Uterine smooth muscle cell (primary cell): ENCODE measurements around the gene LONP1. TPM values are rescaled to one million over a fixed set of nuclear protein-coding genes. Genes with fewer than 3 reads are reported as not detected.

ENCODE experiments used
- total RNA-seq: library from RNA; depleted of rRNA; stranded (reverse); fragments of >200 nt; gene quantifications from 2 replicates; pipeline ENCODE4 v1.2.3, GENCODE V29; 2014

LONP1 gene, protein sequence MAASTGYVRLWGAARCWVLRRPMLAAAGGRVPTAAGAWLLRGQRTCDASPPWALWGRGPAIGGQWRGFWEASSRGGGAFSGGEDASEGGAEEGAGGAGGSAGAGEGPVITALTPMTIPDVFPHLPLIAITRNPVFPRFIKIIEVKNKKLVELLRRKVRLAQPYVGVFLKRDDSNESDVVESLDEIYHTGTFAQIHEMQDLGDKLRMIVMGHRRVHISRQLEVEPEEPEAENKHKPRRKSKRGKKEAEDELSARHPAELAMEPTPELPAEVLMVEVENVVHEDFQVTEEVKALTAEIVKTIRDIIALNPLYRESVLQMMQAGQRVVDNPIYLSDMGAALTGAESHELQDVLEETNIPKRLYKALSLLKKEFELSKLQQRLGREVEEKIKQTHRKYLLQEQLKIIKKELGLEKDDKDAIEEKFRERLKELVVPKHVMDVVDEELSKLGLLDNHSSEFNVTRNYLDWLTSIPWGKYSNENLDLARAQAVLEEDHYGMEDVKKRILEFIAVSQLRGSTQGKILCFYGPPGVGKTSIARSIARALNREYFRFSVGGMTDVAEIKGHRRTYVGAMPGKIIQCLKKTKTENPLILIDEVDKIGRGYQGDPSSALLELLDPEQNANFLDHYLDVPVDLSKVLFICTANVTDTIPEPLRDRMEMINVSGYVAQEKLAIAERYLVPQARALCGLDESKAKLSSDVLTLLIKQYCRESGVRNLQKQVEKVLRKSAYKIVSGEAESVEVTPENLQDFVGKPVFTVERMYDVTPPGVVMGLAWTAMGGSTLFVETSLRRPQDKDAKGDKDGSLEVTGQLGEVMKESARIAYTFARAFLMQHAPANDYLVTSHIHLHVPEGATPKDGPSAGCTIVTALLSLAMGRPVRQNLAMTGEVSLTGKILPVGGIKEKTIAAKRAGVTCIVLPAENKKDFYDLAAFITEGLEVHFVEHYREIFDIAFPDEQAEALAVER
- 212 and 293 TPM in 2 replicates for total RNA-seq

DNA sequence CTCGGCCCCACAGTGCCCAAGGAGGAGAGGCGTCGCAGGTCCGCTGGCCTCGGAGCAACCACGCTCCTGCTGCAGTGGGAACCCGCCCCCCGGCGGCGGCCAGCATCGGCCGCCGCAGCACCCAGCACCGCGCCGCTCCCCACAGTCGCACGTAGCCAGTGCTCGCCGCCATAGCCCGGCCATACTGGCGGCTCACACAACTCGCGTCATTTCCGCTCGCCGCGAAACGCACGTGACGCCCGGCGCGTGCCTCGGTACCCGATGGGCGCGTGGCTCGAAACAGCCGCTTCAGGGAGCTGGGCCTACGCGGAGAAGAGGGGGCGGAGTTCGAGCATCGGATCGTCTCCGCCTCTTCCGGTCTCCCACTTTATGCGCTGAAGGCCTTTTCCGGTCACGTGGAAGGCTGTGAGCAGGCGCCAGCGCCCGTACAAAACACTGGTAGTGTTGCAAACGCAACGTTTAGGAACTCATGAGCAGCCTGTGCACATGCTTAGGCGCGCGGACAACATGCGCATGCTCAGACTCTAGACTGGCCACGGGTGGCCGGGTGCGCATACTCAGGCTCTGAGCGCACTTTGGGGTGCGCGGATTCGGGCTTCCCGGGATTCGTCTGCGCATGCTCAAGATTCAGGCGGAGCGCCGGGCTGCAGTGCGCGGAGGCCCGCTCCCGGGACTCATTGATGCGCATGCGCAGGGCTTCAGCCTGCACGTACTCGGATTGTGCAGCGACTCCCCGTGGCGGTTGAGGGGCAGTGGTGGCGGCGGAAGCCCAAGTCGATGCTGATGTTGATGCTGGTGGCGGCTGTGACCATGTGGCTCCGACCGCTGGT is at the start of gene LONP1, which contains the start of gene CATSPERD:
Gene LONP1 (minus strand): TSS at position 186 of the 830 bp plus-strand sequence. CDS start 14 bp downstream, at position 172.
Gene CATSPERD (plus strand): TSS at position 677 of the 830 bp plus-strand sequence. CDS start 101 bp downstream, at position 778.

DNA sequence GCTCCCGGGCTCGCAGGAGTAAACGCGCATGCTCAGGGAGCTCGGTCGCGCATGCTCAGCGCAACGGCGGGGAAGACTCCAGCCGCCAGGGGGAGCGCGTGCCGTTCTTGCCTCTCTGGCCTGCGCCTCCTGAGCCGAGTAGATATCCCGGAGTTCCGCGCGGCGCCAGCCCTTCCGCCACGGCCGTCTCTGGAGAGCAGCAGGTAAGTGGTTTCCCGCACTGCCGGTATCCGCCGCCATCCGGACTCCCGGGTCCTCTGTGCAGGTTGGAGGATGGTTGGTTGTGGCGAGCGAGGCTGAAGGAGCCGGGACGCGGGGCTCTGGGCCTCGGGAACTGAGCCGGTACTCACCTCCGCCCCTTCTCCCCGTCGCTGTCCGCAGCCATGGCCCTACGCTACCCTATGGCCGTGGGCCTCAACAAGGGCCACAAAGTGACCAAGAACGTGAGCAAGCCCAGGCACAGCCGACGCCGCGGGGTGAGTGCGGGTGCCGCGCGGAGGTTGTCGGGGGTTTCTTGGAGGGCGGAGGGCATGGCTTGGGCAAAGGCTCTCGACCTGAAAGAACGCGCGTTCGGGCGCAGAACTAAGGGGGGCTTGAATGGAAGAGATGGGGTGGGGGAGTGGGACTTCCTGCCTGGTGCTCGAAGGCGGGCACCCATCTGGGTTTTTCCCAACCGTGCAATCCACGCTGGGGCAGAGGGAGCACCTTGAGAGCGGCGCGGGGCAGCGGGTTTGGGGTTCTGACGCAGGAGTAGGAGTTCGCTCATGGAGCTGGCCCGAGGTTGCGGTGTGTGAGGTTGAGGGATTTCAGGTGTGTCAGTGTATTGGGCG is 29.6 kb downstream of the LONP1 start, which contains the start of gene RPL36:
Gene RPL36 (plus strand): TSS at position 171 of the 830 bp plus-strand sequence. CDS start 213 bp downstream, at position 384.

DNA sequence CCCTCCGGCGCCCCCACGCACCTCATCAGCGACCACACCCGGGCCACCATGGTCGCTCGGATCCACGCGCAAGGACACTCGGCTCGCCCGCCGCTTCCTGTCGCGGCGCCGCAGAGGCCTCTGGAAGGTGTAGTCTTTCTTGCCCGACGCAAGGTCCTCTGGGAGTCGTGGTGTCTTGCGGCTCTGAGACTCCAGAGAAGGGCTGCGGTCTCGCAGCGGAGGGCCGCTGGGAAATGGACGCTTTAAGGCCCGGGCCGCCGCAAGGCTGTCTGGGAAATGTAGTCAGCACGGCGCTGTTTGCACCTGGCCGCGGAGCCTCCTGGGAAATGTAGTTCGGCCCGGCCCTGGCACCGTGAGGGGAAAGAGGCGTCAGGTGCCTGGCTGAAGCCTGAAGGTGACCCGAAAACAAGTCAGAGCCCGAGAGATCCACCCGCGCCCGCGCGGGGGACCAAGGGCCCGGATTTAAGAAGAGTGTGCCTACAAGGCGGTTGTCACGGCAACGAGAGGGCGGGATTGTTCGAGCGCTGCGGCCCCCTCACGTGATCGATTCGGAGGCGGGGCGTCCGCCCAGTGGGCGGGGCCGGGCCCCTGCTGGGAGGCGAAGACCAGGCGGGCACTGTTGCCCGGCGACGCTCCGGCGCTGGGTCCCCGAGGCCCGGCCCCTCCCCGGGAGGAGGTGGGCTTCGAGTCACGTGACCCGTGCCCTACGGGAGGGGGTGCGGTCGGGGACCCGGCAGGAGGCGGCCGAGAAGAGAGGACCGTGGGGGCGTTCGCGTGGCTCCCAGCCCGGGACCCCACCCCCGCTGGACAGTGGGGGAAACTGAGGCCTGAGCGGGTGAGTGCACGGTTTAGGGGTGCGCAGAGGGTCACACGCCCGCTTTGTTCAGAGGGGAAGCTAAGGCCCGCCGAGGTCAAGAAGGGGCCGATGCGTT is 39.2 kb downstream of the LONP1 start, which contains the start of the genes HSD11B1L and MICOS13:
Gene HSD11B1L (plus strand): TSS at position 591 of the 932 bp plus-strand sequence. CDS start 3,806 bp downstream, outside the sequence.
Gene MICOS13 (minus strand): TSS at position 80 of the 932 bp plus-strand sequence. CDS start 30 bp downstream, at position 50.

Other genes starting within 250 kb of the LONP1 start
- 0.12 and 0.22 TPM in 2 replicates for gene TINCR, start 152.2 kb downstream of the LONP1 start, total RNA-seq
- gene SAFB2, start 97.4 kb downstream of the LONP1 start, total RNA-seq: 42.1 and 46.5 TPM in 2 replicates
- gene SAFB, start 97.1 kb downstream of the LONP1 start, total RNA-seq: 68.5 and 73.4 TPM in 2 replicates
- gene MICOS13, start 39.6 kb downstream of the LONP1 start, total RNA-seq: 24.8 and 33.6 TPM in 2 replicates
- gene HSD11B1L, start 39.1 kb downstream of the LONP1 start, total RNA-seq: 4.2 and 10.6 TPM in 2 replicates
- 464 and 651 TPM in 2 replicates for gene RPL36, start 29.9 kb downstream of the LONP1 start, total RNA-seq
- not detected in 2 replicates for gene CATSPERD, start 491 bp upstream of the LONP1 start, total RNA-seq
- 0.22 and 0.37 TPM in 2 replicates for gene PRR22, start 64.6 kb upstream of the LONP1 start, total RNA-seq
- gene DUS3L, start 71.0 kb upstream of the LONP1 start, total RNA-seq: 33.4 and 47.6 TPM in 2 replicates
- gene NRTN, start 84.9 kb upstream of the LONP1 start, total RNA-seq: not detected in 2 replicates
- not detected in 2 replicates for gene FUT6, start 119.6 kb upstream of the LONP1 start, total RNA-seq
- gene FUT3, start 131.3 kb upstream of the LONP1 start, total RNA-seq: not detected in 2 replicates
- gene FUT5, start 150.4 kb upstream of the LONP1 start, total RNA-seq: not detected in 2 replicates
- 253 and 291 TPM in 2 replicates for gene NDUFA11, start 183.6 kb upstream of the LONP1 start, total RNA-seq
- gene VMAC, start 184.7 kb upstream of the LONP1 start, total RNA-seq: 3.5 and 8.0 TPM in 2 replicates
- 1.4 and 4.5 TPM in 2 replicates for gene CAPS, start 194.1 kb upstream of the LONP1 start, total RNA-seq